HepG2 (cell line): ENCODE measurements around the gene NEDD4L. TPM values are rescaled to one million over a fixed set of nuclear protein-coding genes. Genes with fewer than 3 reads are reported as not detected.
A peak's percentile ranks its signal among the peaks of the same experiment; 100 is the strongest.

Experiments
- CAMTA2 ChIP-seq: sonication (generic); formaldehyde crosslinking; IDR thresholded peaks from 2 replicates; pipeline ENCODE4 v1.4.0; 2020; ENCODE audit warnings: mild to moderate bottlenecking, missing genetic modification reagents, borderline replicate concordance
- EEA1 ChIP-seq: sonication (generic); formaldehyde crosslinking; IDR thresholded peaks from 2 replicates; pipeline ENCODE4 v1.5.1; 2020; ENCODE audit warnings: mild to moderate bottlenecking, missing genetic modification reagents, borderline replicate concordance
- FOXA1 ChIP-seq, 2 experiments: fragments of 450-650 bp in 1 of 2; sonication (generic) in 1 of 2; formaldehyde crosslinking in 1 of 2; IDR thresholded peaks; 2 replicates each; pipeline versions ENCODE4 v1.4.0 to v1.6.1; 2016 to 2020; ENCODE audit warnings: missing genetic modification reagents in 1 of 2
- KDM6A ChIP-seq: IDR thresholded peaks from 2 replicates; pipeline ENCODE4 v1.6.1; 2016; ENCODE audit warnings: low read depth
- NCOA2 ChIP-seq: sonication (generic); formaldehyde crosslinking; IDR thresholded peaks from 2 replicates; pipeline ENCODE4 v1.8.0; 2022; ENCODE audit warnings: inconsistent platforms
- NR1H2 ChIP-seq: sonication (generic); formaldehyde crosslinking; IDR thresholded peaks from 2 replicates; pipeline ENCODE4 v1.8.1; 2022; ENCODE audit warnings: low read depth, missing genetic modification reagents, borderline replicate concordance
- TBL1XR1 ChIP-seq: fragments of 150-350 bp; IDR thresholded peaks from 2 replicates; pipeline ENCODE4 v1.6.1; 2014; ENCODE audit warnings: borderline replicate concordance, low read length; ENCODE audit not compliant: partially characterized antibody
- TOE1 ChIP-seq: sonication (generic); formaldehyde crosslinking; IDR thresholded peaks from 2 replicates; pipeline ENCODE4 v1.4.0; 2020; ENCODE audit warnings: mild to moderate bottlenecking, missing genetic modification reagents
- ZNF101 ChIP-seq: sonication (generic); formaldehyde crosslinking; IDR thresholded peaks from 2 replicates; pipeline ENCODE4 v1.4.0; 2020; ENCODE audit warnings: mild to moderate bottlenecking, low read depth, missing genetic modification reagents, borderline replicate concordance
- polyA plus RNA-seq, 8 experiments: library from polyadenylated mRNA; depleted of rRNA in 3 of 8; stranded (reverse) in 7 of 8; unstranded in 1 of 8; fragments of >200 nt; fragmentation: Illumina TruSeq in 4 of 8; extraction: Trizol in 4 of 8; gene quantifications; 2 replicates each; pipeline versions ENCODE4 v1.2.1 to v1.2.3, GENCODE V29; 2011 to 2016; ENCODE audit warnings: low read depth in 4 of 8, missing spikeins in 1 of 8, mixed read lengths in 1 of 8; ENCODE audit not compliant: insufficient read depth in 1 of 8
- total RNA-seq, 5 experiments: library from RNA; depleted of rRNA; stranded (reverse); fragments of >200 nt; fragmentation: Illumina TruSeq; extraction: Trizol; gene quantifications; 2 replicates each; pipeline ENCODE4 v1.2.3, GENCODE V29; 2016; ENCODE audit warnings: low read depth in 1 of 5
- TF ChIP-seq, protein P1 (sequence below): sonication (generic); formaldehyde crosslinking; IDR thresholded peaks from 2 replicates; pipeline ENCODE4 v1.5.1; 2020; ENCODE audit warnings: mild to moderate bottlenecking, missing genetic modification reagents, borderline replicate concordance
- TF ChIP-seq, protein P2 (sequence below), 2 experiments: IDR thresholded peaks; 2 replicates each; pipeline ENCODE4 v1.6.1; 2011 to 2012; ENCODE audit warnings: low read length in 2 of 2, borderline replicate concordance in 1 of 2, low read depth in 1 of 2, mild to moderate bottlenecking in 1 of 2, moderate library complexity in 1 of 2
- TF ChIP-seq, protein P3 (sequence below), 2 experiments: sonication (generic) in 1 of 2; formaldehyde crosslinking in 1 of 2; IDR thresholded peaks; 2 replicates each; pipeline versions ENCODE4 v1.4.0 to v1.6.1; 2016 to 2020; ENCODE audit warnings: borderline replicate concordance in 1 of 2, low read depth in 1 of 2, mild to moderate bottlenecking in 1 of 2, missing genetic modification reagents in 1 of 2

The NEDD4L gene
- total and polyA plus RNA-seq, 2 of the 13 experiments (the other 11 are each of a cell fraction or from before 2014, with no cell fraction given), result 168 to 390 TPM

DNA sequence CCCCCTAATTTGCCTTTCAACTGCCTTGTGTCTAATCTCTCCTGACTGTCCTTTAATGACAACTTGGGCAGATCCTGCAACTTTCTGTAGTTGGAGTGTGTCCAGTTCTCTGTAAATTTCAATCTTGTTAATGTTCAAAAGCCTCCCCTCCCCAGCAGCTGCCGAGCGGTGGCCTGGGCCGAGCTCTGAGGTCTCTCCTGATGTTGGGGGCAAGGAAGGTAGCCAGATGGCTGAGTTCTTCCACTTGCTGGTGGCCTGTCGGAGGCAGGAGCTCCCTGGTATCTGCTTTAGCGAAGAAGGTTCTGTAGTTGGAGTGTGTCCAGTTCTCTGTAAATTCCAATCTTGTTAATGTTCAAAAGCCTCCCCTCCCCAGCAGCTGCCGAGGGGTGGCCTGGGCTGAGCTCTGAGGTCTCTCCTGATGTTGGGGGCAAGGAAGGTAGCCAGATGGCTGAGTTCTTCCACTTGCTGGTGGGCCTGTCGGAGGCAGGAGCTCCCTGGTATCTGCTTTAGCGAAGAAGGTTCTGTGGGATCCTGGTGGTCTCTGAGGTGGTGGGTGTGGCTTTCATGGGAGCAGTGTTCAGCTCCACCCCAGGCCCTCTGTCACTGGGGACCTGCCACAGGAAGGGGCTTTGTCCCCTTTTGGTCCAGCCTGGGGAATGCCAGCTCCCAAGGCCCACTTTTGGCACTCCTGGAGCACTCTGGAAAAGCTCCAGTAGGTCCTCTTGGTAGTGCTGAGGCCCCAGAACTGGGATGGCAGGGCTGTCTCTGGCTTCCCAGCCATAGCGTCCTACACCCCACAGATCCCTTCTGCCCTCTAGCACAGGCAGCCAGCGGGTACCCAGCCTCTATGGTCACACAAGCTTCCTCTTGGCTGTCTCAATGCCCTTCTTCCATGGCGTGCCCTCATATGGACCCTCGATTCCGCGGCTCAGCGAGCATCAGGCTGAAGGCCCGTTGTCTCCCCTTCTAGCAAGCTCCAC, 373.0 kb downstream of the NEDD4L start (continued):
- TF ChIP-seq, protein P1, sequence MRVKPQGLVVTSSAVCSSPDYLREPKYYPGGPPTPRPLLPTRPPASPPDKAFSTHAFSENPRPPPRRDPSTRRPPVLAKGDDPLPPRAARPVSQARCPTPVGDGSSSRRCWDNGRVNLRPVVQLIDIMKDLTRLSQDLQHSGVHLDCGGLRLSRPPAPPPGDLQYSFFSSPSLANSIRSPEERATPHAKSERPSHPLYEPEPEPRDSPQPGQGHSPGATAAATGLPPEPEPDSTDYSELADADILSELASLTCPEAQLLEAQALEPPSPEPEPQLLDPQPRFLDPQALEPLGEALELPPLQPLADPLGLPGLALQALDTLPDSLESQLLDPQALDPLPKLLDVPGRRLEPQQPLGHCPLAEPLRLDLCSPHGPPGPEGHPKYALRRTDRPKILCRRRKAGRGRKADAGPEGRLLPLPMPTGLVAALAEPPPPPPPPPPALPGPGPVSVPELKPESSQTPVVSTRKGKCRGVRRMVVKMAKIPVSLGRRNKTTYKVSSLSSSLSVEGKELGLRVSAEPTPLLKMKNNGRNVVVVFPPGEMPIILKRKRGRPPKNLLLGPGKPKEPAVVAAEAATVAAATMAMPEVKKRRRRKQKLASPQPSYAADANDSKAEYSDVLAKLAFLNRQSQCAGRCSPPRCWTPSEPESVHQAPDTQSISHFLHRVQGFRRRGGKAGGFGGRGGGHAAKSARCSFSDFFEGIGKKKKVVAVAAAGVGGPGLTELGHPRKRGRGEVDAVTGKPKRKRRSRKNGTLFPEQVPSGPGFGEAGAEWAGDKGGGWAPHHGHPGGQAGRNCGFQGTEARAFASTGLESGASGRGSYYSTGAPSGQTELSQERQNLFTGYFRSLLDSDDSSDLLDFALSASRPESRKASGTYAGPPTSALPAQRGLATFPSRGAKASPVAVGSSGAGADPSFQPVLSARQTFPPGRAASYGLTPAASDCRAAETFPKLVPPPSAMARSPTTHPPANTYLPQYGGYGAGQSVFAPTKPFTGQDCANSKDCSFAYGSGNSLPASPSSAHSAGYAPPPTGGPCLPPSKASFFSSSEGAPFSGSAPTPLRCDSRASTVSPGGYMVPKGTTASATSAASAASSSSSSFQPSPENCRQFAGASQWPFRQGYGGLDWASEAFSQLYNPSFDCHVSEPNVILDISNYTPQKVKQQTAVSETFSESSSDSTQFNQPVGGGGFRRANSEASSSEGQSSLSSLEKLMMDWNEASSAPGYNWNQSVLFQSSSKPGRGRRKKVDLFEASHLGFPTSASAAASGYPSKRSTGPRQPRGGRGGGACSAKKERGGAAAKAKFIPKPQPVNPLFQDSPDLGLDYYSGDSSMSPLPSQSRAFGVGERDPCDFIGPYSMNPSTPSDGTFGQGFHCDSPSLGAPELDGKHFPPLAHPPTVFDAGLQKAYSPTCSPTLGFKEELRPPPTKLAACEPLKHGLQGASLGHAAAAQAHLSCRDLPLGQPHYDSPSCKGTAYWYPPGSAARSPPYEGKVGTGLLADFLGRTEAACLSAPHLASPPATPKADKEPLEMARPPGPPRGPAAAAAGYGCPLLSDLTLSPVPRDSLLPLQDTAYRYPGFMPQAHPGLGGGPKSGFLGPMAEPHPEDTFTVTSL, result no peak
- TF ChIP-seq NCOA2 (CRISPR knock-in tag) (peak; percentile 54), EEA1 (CRISPR knock-in tag) (peak; percentile 54; the same call in 1 of the 2 replicates), NR1H2 (CRISPR knock-in tag) (no peak), TOE1 (no peak), KDM6A (CRISPR knock-in tag) (no peak), ZNF101 (CRISPR knock-in tag) (no peak), CAMTA2 (no peak), TBL1XR1 (no peak), FOXA1 (IDR thresholded peaks at IDR 0.05) (no peak), FOXA1 (CRISPR knock-in tag; IDR thresholded peaks at IDR 0.05) (no peak)
- TF ChIP-seq, protein P2, sequence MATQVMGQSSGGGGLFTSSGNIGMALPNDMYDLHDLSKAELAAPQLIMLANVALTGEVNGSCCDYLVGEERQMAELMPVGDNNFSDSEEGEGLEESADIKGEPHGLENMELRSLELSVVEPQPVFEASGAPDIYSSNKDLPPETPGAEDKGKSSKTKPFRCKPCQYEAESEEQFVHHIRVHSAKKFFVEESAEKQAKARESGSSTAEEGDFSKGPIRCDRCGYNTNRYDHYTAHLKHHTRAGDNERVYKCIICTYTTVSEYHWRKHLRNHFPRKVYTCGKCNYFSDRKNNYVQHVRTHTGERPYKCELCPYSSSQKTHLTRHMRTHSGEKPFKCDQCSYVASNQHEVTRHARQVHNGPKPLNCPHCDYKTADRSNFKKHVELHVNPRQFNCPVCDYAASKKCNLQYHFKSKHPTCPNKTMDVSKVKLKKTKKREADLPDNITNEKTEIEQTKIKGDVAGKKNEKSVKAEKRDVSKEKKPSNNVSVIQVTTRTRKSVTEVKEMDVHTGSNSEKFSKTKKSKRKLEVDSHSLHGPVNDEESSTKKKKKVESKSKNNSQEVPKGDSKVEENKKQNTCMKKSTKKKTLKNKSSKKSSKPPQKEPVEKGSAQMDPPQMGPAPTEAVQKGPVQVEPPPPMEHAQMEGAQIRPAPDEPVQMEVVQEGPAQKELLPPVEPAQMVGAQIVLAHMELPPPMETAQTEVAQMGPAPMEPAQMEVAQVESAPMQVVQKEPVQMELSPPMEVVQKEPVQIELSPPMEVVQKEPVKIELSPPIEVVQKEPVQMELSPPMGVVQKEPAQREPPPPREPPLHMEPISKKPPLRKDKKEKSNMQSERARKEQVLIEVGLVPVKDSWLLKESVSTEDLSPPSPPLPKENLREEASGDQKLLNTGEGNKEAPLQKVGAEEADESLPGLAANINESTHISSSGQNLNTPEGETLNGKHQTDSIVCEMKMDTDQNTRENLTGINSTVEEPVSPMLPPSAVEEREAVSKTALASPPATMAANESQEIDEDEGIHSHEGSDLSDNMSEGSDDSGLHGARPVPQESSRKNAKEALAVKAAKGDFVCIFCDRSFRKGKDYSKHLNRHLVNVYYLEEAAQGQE (IDR thresholded peaks at IDR 0.05; ENCODE audit: borderline replicate concordance in 1 of 2, low read depth in 1 of 2, low read length in 2 of 2), result no peak; a peak in 1 of 4 replicates
- TF ChIP-seq, protein P3, sequence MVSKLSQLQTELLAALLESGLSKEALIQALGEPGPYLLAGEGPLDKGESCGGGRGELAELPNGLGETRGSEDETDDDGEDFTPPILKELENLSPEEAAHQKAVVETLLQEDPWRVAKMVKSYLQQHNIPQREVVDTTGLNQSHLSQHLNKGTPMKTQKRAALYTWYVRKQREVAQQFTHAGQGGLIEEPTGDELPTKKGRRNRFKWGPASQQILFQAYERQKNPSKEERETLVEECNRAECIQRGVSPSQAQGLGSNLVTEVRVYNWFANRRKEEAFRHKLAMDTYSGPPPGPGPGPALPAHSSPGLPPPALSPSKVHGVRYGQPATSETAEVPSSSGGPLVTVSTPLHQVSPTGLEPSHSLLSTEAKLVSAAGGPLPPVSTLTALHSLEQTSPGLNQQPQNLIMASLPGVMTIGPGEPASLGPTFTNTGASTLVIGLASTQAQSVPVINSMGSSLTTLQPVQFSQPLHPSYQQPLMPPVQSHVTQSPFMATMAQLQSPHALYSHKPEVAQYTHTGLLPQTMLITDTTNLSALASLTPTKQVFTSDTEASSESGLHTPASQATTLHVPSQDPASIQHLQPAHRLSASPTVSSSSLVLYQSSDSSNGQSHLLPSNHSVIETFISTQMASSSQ (IDR thresholded peaks at IDR 0.05; ENCODE audit: low read depth), result peak; percentile 40; the same call in 1 of the 2 replicates
- TF ChIP-seq, protein P3 (CRISPR knock-in tag; IDR thresholded peaks at IDR 0.05; ENCODE audit: borderline replicate concordance), result 0 out of 2 replicates have a peak, but pooled peaks have one; percentile 1
